Muscle layer of colon (tissue), 2 donors: ENCODE measurements around the gene AKIP1.

ENCODE experiments used
- H3K27ac ChIP-seq: one replicate; pipeline ENCODE4 v1.7.0; 2013; ENCODE audit warnings: low read depth, mild to moderate bottlenecking, low read length, moderate library complexity
- H3K27me3 ChIP-seq, 2 donors: one replicate each; pipeline ENCODE4 v1.7.0; 2013; ENCODE audit warnings: low read length in 2 of 2, mild to moderate bottlenecking in 2 of 2; ENCODE audit not compliant: insufficient read depth in 2 of 2, control insufficient read depth in 1 of 2
- H3K36me3 ChIP-seq: one replicate; pipeline ENCODE4 v1.7.0; 2013; ENCODE audit warnings: mild to moderate bottlenecking, low read length; ENCODE audit not compliant: insufficient read depth
- H3K4me1 ChIP-seq: one replicate; pipeline ENCODE4 v1.7.0; 2013; ENCODE audit warnings: mild to moderate bottlenecking, low read length; ENCODE audit not compliant: insufficient read depth
- H3K4me3 ChIP-seq, 2 donors: one replicate each; pipeline ENCODE4 v1.7.0; 2013; ENCODE audit warnings: low read length in 2 of 2, low read depth in 1 of 2, mild to moderate bottlenecking in 1 of 2, moderate library complexity in 1 of 2
- H3K9ac ChIP-seq: one replicate; pipeline ENCODE4 v1.7.0; 2013; ENCODE audit warnings: low read length
- H3K9me3 ChIP-seq: one replicate; pipeline ENCODE4 v1.7.0; 2013; ENCODE audit warnings: mild to moderate bottlenecking, low read length
- donor health status: abdominal sarcoma.
- donor health status: Adenocarcinoma of cecum.

The AKIP1 gene

DNA sequence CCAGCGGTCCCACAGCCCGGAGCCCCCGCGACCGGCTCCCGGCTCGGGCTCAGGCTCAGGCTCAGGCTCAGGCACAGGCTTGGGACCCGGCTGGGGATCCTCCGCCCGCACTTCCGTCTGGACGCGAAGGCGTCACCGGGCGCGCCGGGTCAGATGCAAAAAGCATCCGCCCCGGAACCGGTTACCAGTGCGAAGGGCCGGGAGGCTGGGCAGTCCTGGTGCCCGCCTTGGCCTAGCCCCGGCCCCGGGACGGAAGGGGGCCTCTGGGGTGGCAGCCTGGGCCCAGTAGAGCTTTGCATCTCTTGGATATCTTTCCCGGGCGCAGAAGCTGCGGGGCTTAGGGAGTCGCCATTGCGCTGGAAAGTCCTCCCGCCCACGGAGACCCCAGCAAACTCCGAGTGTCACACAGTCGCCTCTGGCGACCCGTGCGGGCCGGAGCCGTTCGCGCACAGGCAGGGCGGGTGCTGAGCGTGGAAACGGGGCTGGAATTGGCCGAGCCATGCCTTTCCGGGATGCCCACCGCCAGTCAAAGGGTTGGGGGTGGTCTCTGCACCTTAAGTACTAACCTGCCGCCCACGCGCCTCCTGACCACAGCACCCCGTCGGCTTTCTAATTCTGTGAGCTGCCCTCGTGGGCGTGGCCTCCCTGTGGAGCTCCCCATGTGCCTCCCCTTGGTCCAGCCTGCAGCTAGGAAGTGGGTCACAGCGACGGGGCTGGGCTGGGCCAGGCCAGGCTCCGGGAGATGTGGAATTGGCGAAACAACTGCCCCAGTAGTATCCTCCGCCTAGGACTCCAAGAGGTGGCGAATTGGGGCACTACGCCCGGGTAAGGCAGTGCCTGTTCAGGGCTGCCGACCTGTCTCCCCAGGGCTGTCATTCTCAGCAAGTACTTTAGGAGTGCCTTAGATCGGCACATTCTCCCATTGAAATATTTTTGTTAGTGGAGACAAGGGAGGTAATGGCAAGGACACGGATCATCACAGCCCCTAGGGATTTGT is 53.6 kb downstream of the AKIP1 start, which contains the start of gene TMEM9B:
Gene TMEM9B, minus strand, starts transcription at position 119 of the 997 bp plus-strand sequence. CDS start 129 bp downstream, outside the sequence.
- Histone ChIP-seq H3K36me3 (no peaks in the 10 kb centered on the region), H3K9me3 (no peaks in the 10 kb centered on the region), H3K4me3 (peak within 1 kb of the TSS; percentile 82 to 96), H3K4me1 (peaks cover 23% of the 10 kb centered on the region), H3K27me3 (no peaks in the 10 kb centered on the region), H3K9ac (peak within 1 kb of the TSS; percentile 74), H3K27ac (peak within 1 kb of the TSS; percentile 95)

DNA sequence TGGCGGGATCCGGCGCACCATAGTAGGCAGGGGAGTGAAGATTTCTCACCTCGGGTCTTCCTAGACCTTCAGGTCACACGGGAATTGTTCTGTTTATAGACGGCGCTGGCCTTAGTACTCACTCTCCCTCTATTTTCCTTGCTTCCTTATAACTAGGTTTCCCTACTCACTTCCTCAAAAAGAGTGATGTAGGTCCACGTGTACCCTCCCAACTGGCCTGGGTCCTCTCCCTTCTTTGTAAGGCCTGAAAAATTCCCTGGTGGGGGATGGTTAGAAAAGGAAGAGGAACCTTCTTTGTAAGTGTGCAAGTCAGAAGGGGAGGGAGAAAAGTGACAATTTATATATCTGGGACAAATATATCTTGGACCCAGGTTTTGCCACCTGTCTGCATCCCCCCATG is 56.2 kb downstream of the AKIP1 start:
- no peak overlapping the region for H3K9ac ChIP-seq
- no peaks in the 10 kb centered on the region for H3K9me3 ChIP-seq
- H3K4me1 ChIP-seq, result peaks cover 19% of the 10 kb centered on the region
- no peak overlapping the region for H3K27ac ChIP-seq
- no peak overlapping the region for H3K4me3 ChIP-seq
- no peaks in the 10 kb centered on the region for H3K36me3 ChIP-seq
- no peaks in the 10 kb centered on the region for H3K27me3 ChIP-seq
